Activated CD4-positive, alpha-beta T cell treated with anti-CD3 and anti-CD28 coated beads, Interleukin-2, amount 10 ng/mL, durations not matched to agents 7 days and 5 days (primary cell): ENCODE data around the gene STARD3NL. TPM values are rescaled to one million over a fixed set of nuclear protein-coding genes. Genes with fewer than 3 reads are reported as not detected.

Experiments
- CTCF ChIA-PET: fragments of 350-600 bp; sonication (Branson Sonifier 250); formaldehyde crosslinking; loops from one replicate; lab custom pipeline; 2021; ENCODE audit warnings: antibody characterized with exemption; lab: Charles Lee
- POLR2A ChIA-PET: fragments of 350-600 bp; sonication (Branson Sonifier 250); formaldehyde crosslinking; loops from one replicate; lab custom pipeline; 2021; ENCODE audit warnings: antibody characterized with exemption; lab: Charles Lee
- DNase-seq: peaks from one replicate; pipeline ENCODE4 v3.0.0-alpha.2; 2020
- H3K27ac Mint-ChIP-seq: one replicate; pipeline ENCODE4 v1.8.0; 2021; ENCODE audit warnings: mild to moderate bottlenecking, moderate library complexity, mixed read lengths
- H3K27me3 Mint-ChIP-seq: one replicate; pipeline ENCODE4 v1.8.0; 2021; ENCODE audit warnings: mixed read lengths
- H3K36me3 Mint-ChIP-seq: one replicate; pipeline ENCODE4 v1.8.0; 2021; ENCODE audit warnings: low read depth, mixed read lengths
- H3K4me1 Mint-ChIP-seq: one replicate; pipeline ENCODE4 v1.8.0; 2021; ENCODE audit warnings: mixed read lengths
- H3K4me3 Mint-ChIP-seq: one replicate; pipeline ENCODE4 v1.8.0; 2021; ENCODE audit warnings: mild to moderate bottlenecking, moderate library complexity, mixed read lengths
- H3K9me3 Mint-ChIP-seq: one replicate; pipeline ENCODE4 v1.8.0; 2021; ENCODE audit warnings: mixed read lengths
- total RNA-seq, 2 experiments: library from RNA; stranded (reverse); gene quantifications; one replicate each; pipeline ENCODE4 v1.2.3, GENCODE V29; 2021

The STARD3NL gene
- total RNA-seq, 2 experiments from 2014 or later, result 22.5 to 22.9 TPM

GRCh38 chr7:38187794-38188440 lies 9.9 kb downstream of the STARD3NL start:
- H3K27ac Mint-ChIP-seq, result no peak overlapping the region
- H3K27me3 Mint-ChIP-seq, result no peaks in the 10 kb centered on the region
- DNase-seq, result no peak
- no peak overlapping the region for H3K4me3 Mint-ChIP-seq
- ChIA-PET CTCF (interaction anchor here (1.0 to 1.5 kb wide), 2 partner anchors 8 to 19 kb away, joined by 3 to 5 read pairs; no protein-coding TSS in a partner anchor), POLR2A (no interaction called here)
- H3K9me3 Mint-ChIP-seq, result peaks cover 7% of the 10 kb centered on the region
- peaks cover 13% of the 10 kb centered on the region for H3K4me1 Mint-ChIP-seq
- H3K36me3 Mint-ChIP-seq, result peaks cover 18% of the 10 kb centered on the region

- Mint-ChIP-seq H3K27ac (no peak overlapping the region), H3K9me3 (peaks cover 3% of the 10 kb centered on the region), H3K27me3 (no peaks in the 10 kb centered on the region), H3K36me3 (peaks cover 13% of the 10 kb centered on the region), H3K4me3 (no peak overlapping the region), H3K4me1 (peaks cover 10% of the 10 kb centered on the region)
- ChIA-PET CTCF (no interaction called here), POLR2A (no interaction called here)
- no peak for DNase-seq
Measured at GRCh38 chr7:38189231-38189938, 11.3 kb downstream of the STARD3NL start.

- Mint-ChIP-seq H3K9me3 (peaks cover 3% of the 10 kb centered on the region), H3K27me3 (no peaks in the 10 kb centered on the region), H3K27ac (no peak overlapping the region), H3K4me1 (peaks cover 10% of the 10 kb centered on the region), H3K4me3 (no peak overlapping the region), H3K36me3 (peaks cover 11% of the 10 kb centered on the region)
- DNase-seq, result no peak
- ChIA-PET CTCF (no interaction called here), POLR2A (no interaction called here)
Measured at GRCh38 chr7:38190011-38190410, 12.0 kb downstream of the STARD3NL start.

- peaks cover 3% of the 10 kb centered on the region for H3K9me3 Mint-ChIP-seq
- H3K4me1 Mint-ChIP-seq, result peaks cover 11% of the 10 kb centered on the region
- CTCF ChIA-PET, result no interaction called here
- DNase-seq, result no peak
- peaks cover 5% of the 10 kb centered on the region for H3K36me3 Mint-ChIP-seq
- H3K27me3 Mint-ChIP-seq, result no peaks in the 10 kb centered on the region
- no peak overlapping the region for H3K27ac Mint-ChIP-seq
- no peak overlapping the region for H3K4me3 Mint-ChIP-seq
- POLR2A ChIA-PET, result no interaction called here
Measured at GRCh38 chr7:38191791-38192190, 13.7 kb downstream of the STARD3NL start.

- no peak overlapping the region for H3K4me3 Mint-ChIP-seq
- H3K4me1 Mint-ChIP-seq, result peaks cover 14% of the 10 kb centered on the region
- POLR2A ChIA-PET, result no interaction called here
- peaks cover 5% of the 10 kb centered on the region for H3K36me3 Mint-ChIP-seq
- H3K27me3 Mint-ChIP-seq, result no peaks in the 10 kb centered on the region
- peaks cover 3% of the 10 kb centered on the region for H3K9me3 Mint-ChIP-seq
- DNase-seq, result no peak
- peak overlapping the region; percentile 34 for H3K27ac Mint-ChIP-seq
- CTCF ChIA-PET, result no interaction called here
Measured at GRCh38 chr7:38192327-38192726, 14.3 kb downstream of the STARD3NL start.

- ChIA-PET POLR2A (no interaction called here), CTCF (interaction anchor here (0.6 to 2.1 kb wide), 2 partner anchors 13 to 20 kb away, joined by 3 to 10 read pairs; no protein-coding TSS in a partner anchor)
- H3K27me3 Mint-ChIP-seq, result no peaks in the 10 kb centered on the region
- peaks cover 10% of the 10 kb centered on the region for H3K4me1 Mint-ChIP-seq
- peaks cover 4% of the 10 kb centered on the region for H3K36me3 Mint-ChIP-seq
- no peak for DNase-seq
- H3K9me3 Mint-ChIP-seq, result peaks cover 3% of the 10 kb centered on the region
- no peak overlapping the region for H3K27ac Mint-ChIP-seq
- no peak overlapping the region for H3K4me3 Mint-ChIP-seq
Measured at GRCh38 chr7:38195804-38196595, 18.0 kb downstream of the STARD3NL start.

GRCh38 chr7:38198366-38198765 lies 20.3 kb downstream of the STARD3NL start:
- peaks cover 4% of the 10 kb centered on the region for H3K4me1 Mint-ChIP-seq
- no peak overlapping the region for H3K27ac Mint-ChIP-seq
- no peak overlapping the region for H3K4me3 Mint-ChIP-seq
- CTCF ChIA-PET, result interaction anchor here (1.3 to 2.4 kb wide), 3 partner anchors 9 to 165 kb away, joined by 4 to 10 read pairs (median 4); no protein-coding TSS in a partner anchor
- peaks cover 11% of the 10 kb centered on the region for H3K36me3 Mint-ChIP-seq
- H3K27me3 Mint-ChIP-seq, result no peaks in the 10 kb centered on the region
- no peaks in the 10 kb centered on the region for H3K9me3 Mint-ChIP-seq
- no peak for DNase-seq
- POLR2A ChIA-PET, result no interaction called here

- Mint-ChIP-seq H3K4me3 (no peak overlapping the region), H3K9me3 (no peaks in the 10 kb centered on the region), H3K36me3 (peaks cover 16% of the 10 kb centered on the region), H3K27ac (no peak overlapping the region), H3K4me1 (peaks cover 4% of the 10 kb centered on the region), H3K27me3 (no peaks in the 10 kb centered on the region)
- ChIA-PET POLR2A (no interaction called here), CTCF (interaction anchor here (1.0 to 2.4 kb wide), 4 partner anchors 17 to 169 kb away, joined by 3 to 10 read pairs (median 4); no protein-coding TSS in a partner anchor)
- DNase-seq, result no peak
Measured at GRCh38 chr7:38199154-38199553, 21.1 kb downstream of the STARD3NL start.

GRCh38 chr7:38199782-38200181 lies 21.7 kb downstream of the STARD3NL start:
- Mint-ChIP-seq H3K27me3 (no peaks in the 10 kb centered on the region), H3K9me3 (no peaks in the 10 kb centered on the region), H3K4me3 (no peak overlapping the region), H3K4me1 (peaks cover 4% of the 10 kb centered on the region), H3K36me3 (peaks cover 16% of the 10 kb centered on the region), H3K27ac (no peak overlapping the region)
- DNase-seq, result no peak
- CTCF ChIA-PET, result interaction anchor here (1.0 to 2.4 kb wide), 4 partner anchors 16 to 168 kb away, joined by 3 to 10 read pairs (median 4); no protein-coding TSS in a partner anchor
- POLR2A ChIA-PET, result no interaction called here

GRCh38 chr7:38206071-38206470 lies 28.0 kb downstream of the STARD3NL start:
- ChIA-PET CTCF (interaction anchor here (1.0 to 2.0 kb wide), 2 partner anchors 10 to 17 kb away, joined by 4 to 13 read pairs; no protein-coding TSS in a partner anchor), POLR2A (no interaction called here)
- Mint-ChIP-seq H3K27me3 (no peaks in the 10 kb centered on the region), H3K36me3 (peaks cover 22% of the 10 kb centered on the region), H3K9me3 (no peaks in the 10 kb centered on the region), H3K4me3 (no peak overlapping the region), H3K4me1 (no peaks in the 10 kb centered on the region), H3K27ac (no peak overlapping the region)
- no peak for DNase-seq

GRCh38 chr7:38207843-38208242 lies 29.8 kb downstream of the STARD3NL start:
- Mint-ChIP-seq H3K27me3 (no peaks in the 10 kb centered on the region), H3K9me3 (no peaks in the 10 kb centered on the region), H3K36me3 (peaks cover 16% of the 10 kb centered on the region), H3K4me1 (peaks cover 2% of the 10 kb centered on the region), H3K27ac (no peak overlapping the region), H3K4me3 (no peak overlapping the region)
- CTCF ChIA-PET, result interaction anchor here (1.0 to 2.0 kb wide), 3 partner anchors 8 to 128 kb away, joined by 3 to 13 read pairs (median 4); no protein-coding TSS in a partner anchor
- DNase-seq, result no peak
- POLR2A ChIA-PET, result no interaction called here

GRCh38 chr7:38211486-38211885 lies 33.4 kb downstream of the STARD3NL start:
- H3K27me3 Mint-ChIP-seq, result no peaks in the 10 kb centered on the region
- POLR2A ChIA-PET, result no interaction called here

More at GRCh38 chr7:38211486-38211885, 33.4 kb downstream of the STARD3NL start:
- Mint-ChIP-seq H3K36me3 (peaks cover 10% of the 10 kb centered on the region), H3K27ac (no peak overlapping the region), H3K4me1 (peaks cover 13% of the 10 kb centered on the region), H3K4me3 (no peak overlapping the region), H3K9me3 (no peaks in the 10 kb centered on the region)
- DNase-seq, result no peak
- CTCF ChIA-PET, result interaction anchor here (2.0 kb wide), 1 partner anchor 124 kb away, joined by 7 read pairs; no protein-coding TSS in a partner anchor
